ENCODE measurements around the gene NLGN4Y.

- TF ChIP-seq SMAD3 (CRISPR knock-in tag; IDR thresholded peaks at IDR 0.05; ENCODE audit: borderline replicate concordance): no peak
- TF ChIP-seq ZNF423 (CRISPR knock-in tag; IDR thresholded peaks at IDR 0.05): no peak
- TF ChIP-seq MLX (CRISPR knock-in tag; IDR thresholded peaks at IDR 0.05): no peak
- no peak for TF ChIP-seq E2F1 (CRISPR knock-in tag; IDR thresholded peaks at IDR 0.05)
- no peak for TF ChIP-seq CTCF (IDR thresholded peaks at IDR 0.05)
- TF ChIP-seq FOXJ3 (CRISPR knock-in tag; IDR thresholded peaks at IDR 0.05; ENCODE audit: borderline replicate concordance): no peak
These were observed 19.7 kb upstream of the NLGN4Y start for GRCh38 chrY:14504592-14504991.
